Liver (tissue), 9 donors: ENCODE data around the gene OR7D4. TPM values are rescaled to one million over a fixed set of nuclear protein-coding genes. Genes with fewer than 3 reads are reported as not detected.

Source experiments
- DNase-seq: peaks from one replicate; pipeline ENCODE4 v3.0.0-alpha.2; 2017; ENCODE audit warnings: low spot score
- H3K27ac ChIP-seq, 2 donors: one replicate each; pipeline ENCODE4 v1.7.0; 2013; ENCODE audit warnings: inconsistent platforms in 2 of 2, low read length in 2 of 2, control low read depth in 1 of 2, low read depth in 1 of 2, mild to moderate bottlenecking in 1 of 2
- H3K27me3 ChIP-seq, 4 donors: one replicate each; pipeline versions ENCODE4 v1.6.1 to v1.7.0; 2013; ENCODE audit warnings: low read length in 3 of 4, inconsistent platforms in 1 of 4, mild to moderate bottlenecking in 1 of 4, moderate library complexity in 1 of 4; ENCODE audit not compliant: control insufficient read depth in 4 of 4, insufficient read depth in 4 of 4
- H3K36me3 ChIP-seq, 4 donors: one replicate each; pipeline versions ENCODE4 v1.6.1 to v1.7.0; 2013; ENCODE audit warnings: low read length in 3 of 4, mild to moderate bottlenecking in 3 of 4, low read depth in 1 of 4, moderate library complexity in 1 of 4; ENCODE audit not compliant: control insufficient read depth in 4 of 4, insufficient read depth in 3 of 4
- H3K4me1 ChIP-seq, 4 donors: one replicate each; pipeline versions ENCODE4 v1.6.1 to v1.7.0; 2013; ENCODE audit warnings: low read length in 3 of 4, mild to moderate bottlenecking in 3 of 4, moderate library complexity in 1 of 4; ENCODE audit not compliant: control insufficient read depth in 4 of 4, insufficient read depth in 4 of 4
- H3K4me3 ChIP-seq, 3 donors: one replicate each; pipeline versions ENCODE4 v1.6.1 to v1.7.0; 2013; ENCODE audit warnings: low read length in 3 of 3, control low read depth in 1 of 3, low read depth in 1 of 3, mild to moderate bottlenecking in 1 of 3
- H3K9ac ChIP-seq, 2 donors: one replicate each; pipeline ENCODE4 v1.7.0; 2013; ENCODE audit warnings: low read length in 2 of 2, mild to moderate bottlenecking in 2 of 2, moderate library complexity in 2 of 2, control low read depth in 1 of 2, low read depth in 1 of 2
- H3K9me3 ChIP-seq, 4 donors: one replicate each; pipeline versions ENCODE4 v1.6.1 to v1.7.0; 2013; ENCODE audit warnings: low read length in 3 of 4; ENCODE audit not compliant: control insufficient read depth in 4 of 4
- ATF3 ChIP-seq: IDR thresholded peaks from 2 replicates; pipeline ENCODE4 v1.6.1; 2016; ENCODE audit warnings: antibody characterized with exemption
- CTCF ChIP-seq: fragments of 150-350 bp; IDR thresholded peaks from 2 replicates; pipeline ENCODE4 v1.5.1; 2017; ENCODE audit warnings: improper control_type of control experiment, low read depth, low read length; ENCODE audit not compliant: missing input control
- FOXA1 ChIP-seq: IDR thresholded peaks from 2 replicates; pipeline ENCODE4 v1.6.1; 2016; ENCODE audit warnings: antibody characterized with exemption
- FOXA2 ChIP-seq: IDR thresholded peaks from 2 replicates; pipeline ENCODE4 v1.6.1; 2016; ENCODE audit warnings: antibody characterized with exemption
- HNF4A ChIP-seq, 2 donors: conservative IDR thresholded peaks; 2 replicates each; pipeline ENCODE4 v1.6.1; 2016; ENCODE audit warnings: antibody characterized with exemption in 2 of 2, mild to moderate bottlenecking in 2 of 2
- HNF4G ChIP-seq: IDR thresholded peaks from 2 replicates; pipeline ENCODE4 v1.6.1; 2016; ENCODE audit warnings: antibody characterized with exemption
- JUND ChIP-seq, 2 donors: IDR thresholded peaks; 2 replicates each; pipeline ENCODE4 v1.6.1; 2016; ENCODE audit warnings: antibody characterized with exemption in 2 of 2
- NR2F2 ChIP-seq: IDR thresholded peaks from 2 replicates; pipeline ENCODE4 v1.6.1; 2016; ENCODE audit warnings: antibody characterized with exemption
- RAD21 ChIP-seq, 2 donors: IDR thresholded peaks; 2 replicates each; pipeline ENCODE4 v1.6.1; 2016; ENCODE audit warnings: antibody characterized with exemption in 2 of 2, mild to moderate bottlenecking in 2 of 2
- REST ChIP-seq: IDR thresholded peaks from 2 replicates; pipeline ENCODE4 v1.6.1; 2016; ENCODE audit warnings: antibody characterized with exemption, mild to moderate bottlenecking
- RXRA ChIP-seq, 2 donors: IDR thresholded peaks; 2 replicates each; pipeline ENCODE4 v1.6.1; 2017 to 2018; ENCODE audit warnings: antibody characterized with exemption in 2 of 2, mild to moderate bottlenecking in 1 of 2
- SP1 ChIP-seq: IDR thresholded peaks from 2 replicates; pipeline ENCODE4 v1.6.1; 2018; ENCODE audit warnings: antibody characterized with exemption, mild to moderate bottlenecking
- TAF1 ChIP-seq: conservative IDR thresholded peaks from 2 replicates; pipeline ENCODE4 v1.6.1; 2016; ENCODE audit warnings: antibody characterized with exemption, mild to moderate bottlenecking
- YY1 ChIP-seq: IDR thresholded peaks from 2 replicates; pipeline ENCODE4 v1.6.1; 2016; ENCODE audit warnings: antibody characterized with exemption, mild to moderate bottlenecking
- ZBTB33 ChIP-seq: IDR thresholded peaks from 2 replicates; pipeline ENCODE4 v1.6.1; 2016; ENCODE audit warnings: antibody characterized with exemption
- WGBS: extraction: QIAGEN DNeasy Blood & Tissue Kit; methylation state at CpG from one replicate; pipeline ENCODE4 v1.1.7; 2013; 5-methylcytosine and 5-hydroxymethylcytosine counted together
- polyA plus RNA-seq, 2 donors: library from polyadenylated mRNA; stranded (reverse) in 1 of 2; unstranded in 1 of 2; fragments of 200-250 nt in 1 of 2; fragments of >200 nt in 1 of 2; fragmentation: Nextera tagmentation in 1 of 2; extraction: Ambion mirVana in 1 of 2; gene quantifications; one replicate each; pipeline versions ENCODE4 v1.2.1 to v1.2.3, GENCODE V29; 2013 to 2015
- total RNA-seq, 2 donors: library from RNA; depleted of rRNA; stranded (reverse); fragments of >200 nt; gene quantifications; one replicate each; pipeline ENCODE4 v1.2.3, GENCODE V29; 2014
- donor health status: healthy.
- donor health status: healthy.
- donor health status: healthy.
- donor health status: healthy.
- donor health status: healthy.

OR7D4 gene
- total and polyA plus RNA-seq, 4 donors: not detected

GRCh38 chr19:9251236-9251635 is 31.8 kb upstream of the OR7D4 start (continued):
- TF ChIP-seq ZBTB33: no peak
- TF ChIP-seq NR2F2: no peak

- no peak within 1 kb of the TSS for H3K27ac ChIP-seq
- H3K4me3 ChIP-seq: no peak within 1 kb of the TSS
- H3K9me3 ChIP-seq: peaks cover 2 to 11% (median 6%) of the 10 kb centered on the region in 4 donors
- DNase-seq: no peak
- TF ChIP-seq HNF4A (conservative IDR thresholded peaks at IDR 0.05) (no peak), RXRA (IDR thresholded peaks at IDR 0.05) (no peak), FOXA2 (no peak), REST (no peak), YY1 (no peak), FOXA1 (no peak), HNF4G (no peak), RAD21 (IDR thresholded peaks at IDR 0.05) (no peak)
- WGBS: 70% methylated on average over 1 of the region's 1 CpG
- no peaks in the 10 kb centered on the region for H3K27me3 ChIP-seq
- H3K4me1 ChIP-seq: no peaks in the 10 kb centered on the region
- no peaks in the 10 kb centered on the region for H3K36me3 ChIP-seq
- no peak within 1 kb of the TSS for H3K9ac ChIP-seq
These were observed 31.2 kb upstream of the OR7D4 start, which contains the start of gene OR7E24 for GRCh38 chr19:9250630-9251029. Gene OR7E24 (plus strand): TSS chr19:9250930. CDS start chr19:9251044, 114 bp downstream.

- Histone ChIP-seq H3K27ac (no peak overlapping the region), H3K36me3 (no peaks in the 10 kb centered on the region), H3K9me3 (no peaks in the 10 kb centered on the region), H3K27me3 (peaks cover 0 to 2% (median 0%) of the 10 kb centered on the region in 4 donors), H3K4me3 (peak overlapping the region in 1 of 3 donors; percentile 43), H3K4me1 (peaks cover 0 to 3% (median 0%) of the 10 kb centered on the region in 4 donors), H3K9ac (no peak overlapping the region)
- TF ChIP-seq FOXA1: no peak
- peak; percentile 77 for TF ChIP-seq CTCF
- no peak for TF ChIP-seq HNF4A (conservative IDR thresholded peaks at IDR 0.05)
- TF ChIP-seq TAF1: no peak
- no peak for TF ChIP-seq FOXA2
- TF ChIP-seq ATF3: no peak
- TF ChIP-seq SP1: no peak
- no peak for TF ChIP-seq NR2F2
- no peak for TF ChIP-seq JUND (IDR thresholded peaks at IDR 0.05)
- peak; percentile 88 for TF ChIP-seq RAD21 (IDR thresholded peaks at IDR 0.05)
- TF ChIP-seq REST: no peak
- no peak for TF ChIP-seq RXRA (IDR thresholded peaks at IDR 0.05)
- TF ChIP-seq YY1: no peak
- TF ChIP-seq ZBTB33: no peak
- DNase-seq: peak; percentile 63
- 31% methylated on average over 13 of the region's 13 CpGs for WGBS
These were observed 13.8 kb downstream of the OR7D4 start for GRCh38 chr19:9205501-9206113.
